ENCODE measurements around the gene PGAP3.

The PGAP3 gene

DNA sequence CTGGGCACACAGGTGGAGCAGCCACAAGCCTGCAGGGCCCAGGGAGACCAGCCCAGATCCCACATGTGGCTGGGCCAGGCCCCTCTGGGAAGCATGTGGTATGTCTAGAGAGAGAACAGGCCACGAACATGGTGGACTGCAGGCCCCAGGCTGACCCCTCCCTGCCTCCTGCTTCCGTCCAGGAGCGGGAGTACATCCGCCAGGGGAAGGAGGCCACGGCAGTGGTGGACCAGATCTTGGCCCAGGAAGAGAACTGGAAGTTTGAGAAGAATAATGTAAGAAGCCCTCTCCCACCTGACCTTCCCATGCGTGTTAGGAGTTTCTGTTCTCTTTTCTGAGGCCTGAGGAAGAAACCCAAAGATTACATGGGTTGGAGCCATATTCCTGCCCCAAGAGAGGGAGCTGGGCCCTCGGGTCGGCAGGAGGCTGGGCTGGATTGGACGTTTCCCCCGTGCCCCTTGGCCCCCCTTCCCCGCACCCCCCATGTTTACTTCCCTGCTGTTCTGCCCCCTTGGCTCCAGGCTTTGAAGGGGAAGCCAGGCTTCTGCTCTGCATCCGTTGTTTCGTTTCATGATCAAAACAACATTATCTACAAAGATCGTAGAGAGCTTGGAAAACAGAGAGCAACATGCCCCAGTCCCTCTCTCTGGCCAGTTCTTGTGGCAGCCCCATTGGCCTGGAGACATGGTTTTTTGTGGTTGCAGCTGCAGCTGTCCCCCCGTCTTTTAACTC is 28.4 kb downstream of the PGAP3 start:
- no peak for DNase-seq

DNA sequence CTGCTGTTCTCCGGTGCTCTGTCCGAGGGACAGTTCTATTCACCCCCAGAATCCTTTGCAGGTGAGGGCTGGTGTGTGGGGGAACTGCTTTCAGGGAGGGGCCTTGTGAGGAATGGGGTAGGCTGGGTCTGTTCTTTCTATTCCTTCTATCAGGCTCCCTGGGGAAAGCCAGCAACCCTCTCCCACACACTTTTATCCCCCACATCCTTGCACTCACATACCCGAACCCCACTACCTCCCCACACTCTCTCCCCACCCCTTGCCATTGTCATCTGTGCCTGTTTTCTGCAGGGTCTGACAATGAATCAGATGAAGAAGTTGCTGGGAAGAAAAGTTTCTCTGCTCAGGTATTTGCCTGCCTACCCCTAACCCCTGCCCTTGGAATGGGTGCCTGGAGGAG is 29.1 kb downstream of the PGAP3 start:
- DNase-seq: no peak

DNA sequence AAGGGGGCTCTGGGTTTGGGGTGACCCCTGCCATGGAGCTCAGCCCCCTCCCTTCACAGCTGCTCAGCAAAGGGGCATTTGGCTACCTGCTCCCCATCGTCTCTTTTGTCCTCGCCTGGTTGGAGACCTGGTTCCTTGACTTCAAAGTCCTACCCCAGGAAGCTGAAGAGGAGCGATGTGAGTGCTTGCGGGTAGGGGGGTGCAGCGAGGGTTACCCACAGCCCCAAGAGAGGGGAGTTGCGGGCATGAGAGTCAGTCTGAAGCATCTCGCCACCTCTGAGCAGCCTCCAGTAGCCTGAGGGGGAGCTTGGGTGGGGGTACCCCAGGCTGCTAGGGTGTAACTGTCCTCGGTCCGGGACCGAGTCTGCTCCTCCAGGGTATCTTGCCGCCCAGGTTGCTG is 29.5 kb downstream of the PGAP3 start:
- no peak for DNase-seq

DNA sequence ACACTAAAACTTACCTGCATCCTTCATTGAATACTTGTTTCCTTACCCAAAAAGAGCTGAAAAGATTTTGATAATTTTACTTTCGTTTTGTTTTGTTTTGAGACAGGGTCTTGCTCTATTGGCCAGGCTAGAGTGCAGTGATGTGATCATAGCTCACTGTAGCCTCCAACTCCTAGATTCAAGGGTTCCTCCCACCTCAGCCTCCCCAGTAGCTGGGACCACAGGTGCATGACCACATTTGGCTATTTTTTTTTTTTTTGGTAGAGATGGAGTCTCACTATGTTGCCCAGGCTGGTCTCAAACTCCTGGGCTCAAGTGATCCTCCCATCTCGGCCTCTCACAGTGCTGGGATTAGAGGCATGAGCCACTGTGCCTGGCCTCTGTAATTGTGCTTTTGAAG is 32.8 kb downstream of the PGAP3 start:
- no peak for DNase-seq

DNA sequence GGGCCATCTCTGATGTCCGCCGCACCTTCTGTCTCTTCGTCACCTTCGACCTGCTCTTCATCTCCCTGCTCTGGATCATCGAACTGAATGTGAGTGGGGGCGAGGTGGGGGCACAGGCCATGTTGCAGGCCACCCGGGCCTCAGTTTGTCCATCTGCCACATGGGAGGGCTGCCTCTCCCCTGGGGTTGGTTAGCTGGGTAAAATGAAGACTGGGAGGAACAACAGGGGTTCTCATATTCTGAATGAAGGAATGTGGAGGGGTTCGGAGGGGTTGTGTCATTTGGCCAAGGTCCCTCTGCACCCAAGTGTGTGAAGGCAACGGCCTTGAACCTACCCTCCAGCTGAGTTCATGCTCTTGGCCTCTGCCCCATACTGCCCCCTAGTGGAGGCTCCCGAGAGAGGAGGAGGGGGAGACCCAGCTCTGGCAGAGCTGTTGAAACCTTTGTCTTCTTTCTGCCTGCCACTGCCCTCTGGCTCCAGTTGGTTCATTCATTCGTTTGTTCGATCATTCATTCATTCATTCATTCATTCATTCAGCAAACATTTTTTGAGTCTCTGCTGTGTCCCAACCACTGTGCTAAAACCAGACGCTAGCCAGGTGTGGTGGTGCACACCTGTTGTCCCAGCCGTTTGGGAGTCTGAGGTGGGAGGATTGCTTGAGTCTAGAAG is 34.1 kb downstream of the PGAP3 start:
- DNase-seq: peak in 1 of 2 experiments; percentile 30

DNA sequence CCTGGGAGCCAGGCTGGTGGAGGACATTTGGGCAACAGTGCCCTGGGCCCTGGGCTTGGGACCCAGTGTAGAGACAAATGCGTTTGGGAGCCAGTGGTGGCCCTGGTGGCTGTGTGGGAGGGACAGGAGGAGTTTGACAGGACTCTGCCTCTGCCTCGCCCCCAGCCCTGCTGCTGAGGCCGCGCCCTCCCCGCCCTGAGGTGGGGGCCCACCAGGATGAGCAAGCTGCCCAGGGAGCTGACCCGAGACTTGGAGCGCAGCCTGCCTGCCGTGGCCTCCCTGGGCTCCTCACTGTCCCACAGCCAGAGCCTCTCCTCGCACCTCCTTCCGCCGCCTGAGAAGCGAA is 34.6 kb downstream of the PGAP3 start:
- no peak for DNase-seq

DNA sequence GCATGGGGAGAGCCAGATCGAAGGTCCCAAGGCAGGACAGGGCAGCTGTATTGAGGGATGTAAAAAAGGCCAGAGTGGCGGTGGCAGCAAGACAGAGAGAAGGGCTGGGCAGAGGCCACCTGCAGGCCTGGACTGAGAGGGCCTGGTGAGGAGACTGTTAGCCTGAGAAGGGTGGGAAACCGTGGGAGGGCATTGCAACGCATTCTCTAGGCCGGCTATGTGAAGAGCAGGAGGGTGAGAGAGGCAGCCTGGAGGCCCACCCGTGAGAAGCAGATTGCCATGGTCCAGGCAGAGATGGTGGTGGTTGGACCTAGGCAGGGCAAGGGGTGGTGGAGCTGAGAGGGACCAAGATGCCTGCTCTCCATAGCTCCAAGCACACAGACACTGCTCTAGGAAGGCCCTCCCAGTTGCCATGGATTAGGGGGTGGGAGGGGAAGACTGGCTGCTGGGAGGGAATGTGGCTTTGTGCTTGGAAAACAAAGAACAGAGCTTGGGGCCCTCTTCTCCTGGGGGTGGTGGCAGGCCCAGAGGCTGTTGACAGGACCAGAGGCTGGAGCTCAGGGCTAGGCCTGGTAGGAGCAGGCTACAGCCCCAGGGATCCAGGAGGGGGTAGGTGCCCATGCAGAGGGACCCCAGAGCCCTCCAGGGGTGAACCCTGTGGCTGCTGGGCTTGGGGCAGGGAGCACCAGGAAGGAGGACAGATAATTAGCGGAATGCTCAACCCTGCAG is 35.1 kb downstream of the PGAP3 start:
- no peak for DNase-seq

DNA sequence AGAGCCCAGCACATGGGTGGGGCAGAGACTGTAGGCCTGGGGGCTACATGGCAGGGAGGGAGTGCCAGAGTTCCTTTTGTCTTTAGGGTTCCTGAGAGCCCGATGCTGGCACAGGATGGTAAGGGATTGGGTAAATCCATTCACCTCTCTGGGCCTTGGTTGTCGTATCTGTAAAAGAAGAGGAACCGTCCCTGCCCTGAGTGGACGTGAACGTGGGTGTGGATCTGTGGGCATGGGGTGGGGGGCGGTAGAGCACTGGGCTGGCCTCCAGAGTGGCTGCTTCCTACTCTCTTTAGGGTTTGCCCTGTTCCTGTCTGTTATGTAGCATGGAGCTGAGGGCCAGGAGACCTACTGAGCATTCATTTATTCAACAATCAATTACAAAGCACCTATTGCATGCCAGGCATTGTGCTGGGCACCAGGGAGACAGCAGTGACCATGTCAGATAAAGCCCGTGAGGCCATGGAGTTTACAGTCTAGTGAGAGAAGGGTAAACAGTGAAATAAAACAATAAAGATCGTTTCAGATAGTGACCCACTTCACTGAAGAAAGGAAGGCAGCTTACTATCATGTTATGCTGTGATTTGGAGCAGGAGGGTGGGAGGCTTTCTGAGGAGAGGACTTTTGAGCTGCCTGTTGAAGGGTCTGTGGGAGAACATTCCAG is 35.8 kb downstream of the PGAP3 start:
- DNase-seq: no peak

DNA sequence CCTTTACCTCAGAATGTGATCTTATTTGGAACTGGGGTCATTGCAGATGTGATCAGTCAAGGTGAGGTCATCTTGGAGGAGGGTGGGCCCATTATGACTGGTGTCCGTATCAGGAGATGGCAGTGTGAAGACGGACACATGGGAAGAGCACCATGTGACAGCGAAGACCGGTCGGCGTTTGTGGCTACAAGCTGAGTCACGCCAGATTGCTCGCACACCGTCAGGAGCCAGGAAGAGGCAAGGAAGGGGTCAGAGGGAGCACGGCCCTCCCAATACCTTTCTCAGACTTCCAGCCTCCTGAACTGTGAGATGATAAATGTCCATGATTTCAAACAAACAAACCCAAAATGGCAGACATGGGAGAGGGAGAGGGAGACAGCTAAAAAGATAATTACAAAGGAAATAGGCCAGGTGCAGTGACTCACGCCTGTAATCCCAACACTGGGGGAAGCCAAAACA is 37.7 kb downstream of the PGAP3 start:
- DNase-seq: peak in 1 of 2 experiments; percentile 36

DNA sequence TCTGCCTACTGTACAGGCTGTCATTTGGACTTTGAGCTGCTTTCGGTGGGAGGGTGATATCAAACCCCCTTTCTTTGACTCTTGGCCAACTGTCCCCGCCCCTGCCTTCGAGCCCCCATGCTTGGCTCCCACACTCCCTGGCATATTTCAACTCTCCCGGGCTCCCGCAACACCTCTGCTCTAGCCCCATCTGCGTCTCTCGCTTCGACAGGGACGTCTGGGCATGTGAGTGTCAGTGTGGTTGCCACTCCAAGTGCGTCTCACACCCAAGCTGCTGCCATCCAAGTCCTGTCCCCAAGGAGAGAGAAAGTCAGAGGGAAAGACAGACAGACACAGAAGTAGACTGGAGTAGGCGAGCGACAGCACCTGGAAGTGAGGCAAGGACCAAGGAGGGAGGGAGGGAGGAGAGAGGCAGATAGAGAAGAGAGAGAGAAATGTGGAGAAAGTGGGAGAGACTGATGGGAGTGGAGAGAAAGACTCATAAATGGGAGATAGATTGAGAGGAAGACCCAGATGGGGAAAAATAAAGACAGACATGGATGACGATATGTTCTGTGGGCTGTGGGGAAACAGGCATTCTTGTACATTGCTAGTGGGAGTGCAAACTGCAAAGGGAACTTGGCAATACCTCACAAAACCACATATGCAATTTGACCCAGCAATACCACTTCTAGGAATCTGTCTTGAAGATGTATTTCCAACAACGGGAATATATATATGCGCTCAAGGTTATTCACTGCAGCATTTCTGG is 39.1 kb downstream of the PGAP3 start:
- DNase-seq: no peak

DNA sequence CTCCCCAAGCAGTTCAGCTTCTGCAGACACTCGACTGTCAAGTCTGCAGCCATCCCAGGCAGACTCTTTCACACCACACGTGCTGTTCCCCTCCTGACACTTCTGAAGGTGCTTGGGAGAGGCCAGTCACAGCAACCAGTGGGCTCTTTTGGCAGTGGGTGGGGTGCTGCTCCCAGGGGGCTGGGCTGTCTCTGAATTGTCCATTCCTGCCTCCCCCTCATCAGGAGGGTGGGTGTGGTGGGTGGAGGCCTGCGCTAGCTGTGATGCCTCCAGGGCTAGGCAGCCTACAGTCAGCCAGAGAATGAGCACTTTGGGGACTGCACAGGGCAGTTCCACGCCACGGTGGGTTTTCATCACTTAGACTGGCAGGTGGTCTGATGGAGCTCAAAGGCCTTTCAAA is 40.6 kb downstream of the PGAP3 start:
- DNase-seq: no peak

DNA sequence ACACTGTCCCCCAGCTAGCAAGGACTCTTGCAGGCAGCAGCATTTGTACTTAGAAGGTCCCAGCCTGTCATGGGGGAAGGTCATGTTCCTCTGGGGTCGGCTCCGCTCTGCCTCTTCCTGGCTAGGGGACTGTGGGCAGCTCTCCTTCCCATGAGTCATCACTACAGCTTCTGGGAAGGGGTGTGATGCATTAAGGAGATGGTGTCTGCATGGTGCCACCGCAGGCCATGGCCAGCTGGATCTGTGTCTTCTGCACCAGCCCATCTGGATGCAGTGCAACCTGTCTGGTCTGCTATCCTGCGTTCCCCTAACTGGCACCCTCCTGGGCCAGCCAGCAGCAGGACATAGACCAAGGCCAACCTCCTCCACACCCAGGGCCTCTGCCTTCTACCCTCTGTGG is 44.6 kb downstream of the PGAP3 start:
- no peak for DNase-seq

DNA sequence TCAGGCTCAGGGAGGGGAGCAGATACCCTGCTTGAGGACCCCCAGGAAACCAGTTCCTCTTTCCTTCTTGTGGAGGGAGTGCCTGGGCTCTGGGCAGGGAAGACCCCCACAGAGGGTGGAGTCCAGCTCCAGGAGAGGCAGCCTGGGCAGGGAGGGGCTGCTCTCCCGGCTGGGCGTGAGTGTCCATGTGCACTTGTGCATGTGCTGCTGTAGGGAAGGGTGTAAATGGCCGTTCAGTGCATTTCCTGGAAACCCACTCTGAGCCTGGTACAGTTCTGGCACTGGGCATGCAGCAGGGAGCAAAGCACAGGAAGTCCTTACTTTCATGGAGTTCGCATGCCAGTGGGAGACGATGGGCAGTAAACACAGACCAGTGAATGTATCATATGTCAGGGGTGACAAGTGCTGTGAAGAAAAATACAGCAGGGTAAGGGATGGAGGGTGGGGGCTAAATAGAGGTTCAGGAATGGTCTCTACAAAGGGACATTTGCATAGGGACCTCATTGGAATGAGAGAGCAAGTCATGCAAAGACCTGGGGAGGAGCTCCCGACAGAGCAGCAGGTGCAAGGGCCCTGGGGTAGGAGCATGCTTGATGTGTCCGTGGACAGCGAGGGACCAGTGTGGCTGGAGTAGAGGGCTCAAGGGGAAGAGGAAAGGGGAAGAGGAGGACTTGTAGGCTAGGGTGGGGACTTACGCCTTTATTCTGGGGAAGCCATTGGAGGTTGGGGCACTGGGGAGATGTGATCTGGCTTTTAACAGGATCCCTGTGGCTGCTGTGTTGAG is 45.4 kb downstream of the PGAP3 start:
- no peak for DNase-seq

DNA sequence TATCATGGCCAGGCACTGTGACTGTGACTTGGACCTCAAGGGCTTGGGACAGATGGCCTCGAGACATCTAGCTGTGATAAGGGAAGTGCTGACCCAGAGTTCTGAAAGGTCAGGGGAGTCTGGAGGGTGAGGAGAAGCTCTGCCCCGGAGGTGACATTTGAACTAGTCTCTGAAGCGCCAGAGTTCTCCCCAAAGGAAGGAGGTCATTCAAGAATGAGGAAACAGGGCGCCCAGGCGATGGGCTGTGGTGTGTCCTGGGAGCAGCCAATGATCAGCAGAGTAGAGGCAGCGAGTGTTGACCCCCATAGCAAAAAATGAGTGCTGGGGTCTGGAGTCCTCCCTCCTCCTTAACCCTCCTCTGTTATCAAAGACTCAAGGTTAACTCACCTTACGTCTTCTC is 46.0 kb downstream of the PGAP3 start:
- DNase-seq: no peak

DNA sequence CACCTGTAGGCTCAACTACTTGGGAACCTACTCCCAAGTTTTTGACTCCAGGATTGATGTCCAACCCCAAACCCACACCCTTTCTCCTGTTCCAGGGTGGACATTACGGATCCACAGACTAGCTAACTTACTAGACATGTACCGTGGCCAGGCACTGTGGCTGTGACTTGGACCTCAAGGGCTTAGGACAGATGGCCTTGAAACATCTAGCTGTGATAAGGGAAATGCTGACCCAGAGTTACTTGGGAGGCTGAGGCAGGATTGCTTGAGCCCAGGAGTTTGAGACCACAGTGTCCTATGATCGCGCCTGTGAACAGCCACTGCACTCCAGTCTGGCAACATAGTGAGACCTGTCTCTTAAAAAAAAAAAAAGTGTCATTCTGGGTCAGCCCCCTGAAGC is 46.8 kb downstream of the PGAP3 start:
- DNase-seq: no peak

DNA sequence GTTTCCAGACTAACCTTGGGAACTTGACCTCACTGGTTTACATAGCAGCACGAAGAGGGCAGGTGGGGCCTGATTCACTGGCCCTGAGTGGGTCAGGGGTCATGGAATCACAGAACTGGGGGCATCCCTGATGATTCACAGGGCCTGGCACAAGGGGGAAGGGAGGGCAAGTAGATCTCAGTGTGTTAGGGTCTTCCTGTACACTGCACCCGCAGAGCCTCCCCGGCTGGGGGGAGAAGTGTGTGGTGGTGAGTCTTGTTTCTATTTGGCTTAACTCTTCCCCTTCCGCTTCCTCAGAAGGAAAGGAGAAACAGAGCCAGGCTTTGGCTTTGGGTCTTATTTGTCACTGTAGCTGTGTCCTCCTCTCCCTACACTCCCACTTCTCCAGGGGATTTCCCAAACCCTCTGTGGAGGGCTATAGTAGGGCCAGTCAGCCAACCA is 47.2 kb downstream of the PGAP3 start:
- DNase-seq: no peak

DNA sequence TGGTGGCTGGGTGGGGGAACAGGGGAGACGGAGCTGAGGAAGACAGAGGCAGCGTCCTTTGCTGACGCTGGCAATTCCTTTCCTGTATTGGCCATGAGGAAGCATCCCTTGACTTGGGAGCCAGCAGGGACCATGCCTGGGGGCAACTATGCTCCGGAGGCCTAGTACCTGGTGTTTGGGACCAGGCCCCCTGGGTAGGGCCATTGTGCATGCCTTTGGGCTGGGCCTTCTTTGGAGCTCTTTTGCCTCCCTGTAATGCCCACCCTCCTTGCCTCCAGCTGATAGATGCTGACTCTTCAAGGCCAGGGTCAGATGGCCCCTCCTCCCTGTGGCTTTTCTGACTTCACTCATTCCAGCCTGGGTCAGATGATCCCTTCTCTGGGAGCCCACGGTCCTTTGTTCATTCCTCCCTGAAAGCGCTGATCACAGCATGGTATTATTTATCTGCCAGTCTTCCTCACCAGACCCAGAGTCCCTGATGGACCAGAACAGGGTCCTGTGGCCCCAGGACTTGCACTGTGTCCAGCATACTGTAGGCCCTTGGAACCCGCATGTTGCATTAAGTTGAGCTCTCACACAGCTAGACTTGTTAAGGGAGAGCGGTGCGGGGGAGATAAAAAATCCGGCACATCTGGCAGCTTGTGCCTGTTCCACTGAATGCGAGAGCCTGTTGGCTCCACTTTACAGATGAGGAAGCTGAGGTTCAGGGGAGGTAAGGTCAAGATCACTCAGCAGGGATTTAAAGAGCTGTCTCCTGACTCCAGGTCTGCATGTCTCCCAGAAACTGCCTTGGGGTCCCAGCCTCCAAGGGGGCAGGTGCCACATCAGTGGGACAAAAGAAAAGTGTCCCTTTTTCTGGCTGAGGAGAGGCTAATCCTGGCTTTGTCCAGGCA is 48.0 kb downstream of the PGAP3 start:
- DNase-seq: no peak

DNA sequence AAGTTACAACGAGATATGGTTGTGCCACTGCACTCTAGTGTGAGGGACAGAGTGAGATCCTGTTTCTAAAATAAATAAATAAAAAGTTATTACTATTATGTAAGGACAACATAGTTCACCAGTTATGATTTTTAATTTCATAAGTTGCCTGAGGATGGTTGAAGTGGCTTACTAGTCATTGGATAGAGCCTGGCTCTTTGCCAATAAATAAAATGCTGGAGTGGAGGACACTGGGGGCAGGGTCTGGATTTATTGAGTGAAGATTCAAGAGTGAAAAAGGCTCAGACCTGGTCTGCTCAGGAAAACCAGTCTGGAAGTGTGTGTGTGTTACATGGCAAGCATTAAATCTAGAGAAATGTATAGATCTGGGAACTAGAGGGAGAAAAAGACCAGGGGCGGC is 48.8 kb downstream of the PGAP3 start:
- no peak for DNase-seq

DNA sequence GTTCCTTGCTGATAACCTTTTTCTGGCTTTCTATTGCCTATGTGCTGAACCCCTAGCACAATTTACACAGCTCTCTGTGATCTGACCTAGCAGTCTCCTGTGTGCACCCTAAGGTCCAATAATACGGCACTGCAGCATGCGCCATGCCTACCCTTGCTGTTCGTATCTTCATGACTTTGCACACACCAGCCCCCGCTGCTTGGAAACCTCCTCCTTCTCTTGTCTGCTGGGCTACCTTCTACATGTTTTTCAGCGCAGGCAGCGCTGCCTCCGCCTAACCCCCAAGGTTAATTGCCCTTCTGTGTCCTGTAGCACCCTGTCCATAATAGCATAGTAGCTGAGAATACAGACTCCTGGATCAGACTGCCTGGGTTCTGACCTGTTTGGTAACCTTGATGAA is 49.5 kb downstream of the PGAP3 start:
- DNase-seq: no peak

DNA sequence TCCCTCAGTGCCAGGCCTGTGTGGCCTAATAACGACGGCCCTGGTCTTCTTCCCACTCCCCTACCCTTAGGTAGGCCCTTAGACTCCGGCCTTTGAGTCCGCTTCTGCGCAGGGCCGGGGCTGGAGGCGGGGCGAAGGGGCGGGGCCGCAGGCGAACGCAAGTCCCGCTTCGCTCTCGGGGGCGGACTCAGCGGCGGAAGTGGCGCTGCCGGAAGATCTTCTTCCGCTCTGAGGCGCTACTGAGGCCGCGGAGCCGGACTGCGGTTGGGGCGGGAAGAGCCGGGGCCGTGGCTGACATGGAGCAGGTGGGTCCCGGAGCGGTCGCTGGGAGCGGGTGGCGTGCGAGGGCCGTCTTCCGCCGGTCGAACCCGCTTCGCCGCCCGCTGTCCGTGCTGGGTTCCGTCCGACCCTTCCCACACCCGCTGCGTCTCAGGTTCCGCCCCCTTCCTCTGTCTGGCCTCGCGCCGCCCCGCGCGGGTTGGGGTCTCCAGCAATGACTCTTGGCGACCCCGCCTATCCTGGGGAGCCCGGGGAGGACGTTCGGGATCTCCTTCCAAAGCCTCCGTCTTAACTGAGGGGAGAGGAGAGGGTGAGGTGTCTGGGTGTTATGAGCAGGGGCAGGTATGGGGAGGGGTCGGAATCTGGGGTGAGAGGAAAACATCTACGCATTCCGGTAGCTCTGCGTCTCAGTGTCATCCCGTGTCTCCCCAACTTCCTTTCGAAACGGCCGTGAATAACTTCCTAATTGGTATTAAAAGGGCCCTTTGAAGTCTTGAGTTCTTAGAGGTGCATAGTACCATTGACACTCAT is 50.7 kb downstream of the PGAP3 start, which contains the start of gene STARD3:
TSS of gene STARD3 (plus strand) at position 218 of the 810 bp plus-strand sequence. CDS start 16,388 bp downstream, outside the sequence.
- DNase-seq: peak; percentile 77 to 90
